IPS-15b (cell line): ENCODE results near the gene ZAR1L.
"Not testable (repeated sequence)": the region's sequence is repeated elsewhere in the genome, so short reads cannot be mapped to it uniquely, and the experiment has no call there.

Source experiments
- H3K27me3 ChIP-seq: one replicate; pipeline ENCODE4 v1.6.1; 2013; ENCODE audit warnings: low read length; ENCODE audit not compliant: control insufficient read depth, insufficient read depth
- H3K36me3 ChIP-seq: one replicate; pipeline ENCODE4 v1.6.1; 2013; ENCODE audit warnings: low read length; ENCODE audit not compliant: control insufficient read depth, insufficient read depth
- H3K4me1 ChIP-seq: one replicate; pipeline ENCODE4 v1.6.1; 2013; ENCODE audit warnings: mild to moderate bottlenecking, low read length; ENCODE audit not compliant: control insufficient read depth, insufficient read depth
- H3K4me3 ChIP-seq: one replicate; pipeline ENCODE4 v1.5.1; 2013; ENCODE audit warnings: low read depth, low read length
- H3K9ac ChIP-seq: one replicate; pipeline ENCODE4 v1.6.1; 2013; ENCODE audit warnings: low read depth, mild to moderate bottlenecking, low read length
- H3K9me3 ChIP-seq: one replicate; pipeline ENCODE4 v1.6.1; 2013; ENCODE audit warnings: mild to moderate bottlenecking, low read length; ENCODE audit not compliant: control insufficient read depth, insufficient read depth

Gene ZAR1L, protein sequence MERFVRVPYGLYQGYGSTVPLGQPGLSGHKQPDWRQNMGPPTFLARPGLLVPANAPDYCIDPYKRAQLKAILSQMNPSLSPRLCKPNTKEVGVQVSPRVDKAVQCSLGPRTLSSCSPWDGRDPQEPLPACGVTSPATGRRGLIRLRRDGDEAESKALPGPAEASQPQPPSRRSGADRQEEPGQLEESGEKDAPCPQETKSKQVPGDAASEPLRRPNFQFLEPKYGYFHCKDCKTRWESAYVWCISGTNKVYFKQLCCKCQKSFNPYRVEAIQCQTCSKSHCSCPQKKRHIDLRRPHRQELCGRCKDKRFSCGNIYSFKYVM

DNA sequence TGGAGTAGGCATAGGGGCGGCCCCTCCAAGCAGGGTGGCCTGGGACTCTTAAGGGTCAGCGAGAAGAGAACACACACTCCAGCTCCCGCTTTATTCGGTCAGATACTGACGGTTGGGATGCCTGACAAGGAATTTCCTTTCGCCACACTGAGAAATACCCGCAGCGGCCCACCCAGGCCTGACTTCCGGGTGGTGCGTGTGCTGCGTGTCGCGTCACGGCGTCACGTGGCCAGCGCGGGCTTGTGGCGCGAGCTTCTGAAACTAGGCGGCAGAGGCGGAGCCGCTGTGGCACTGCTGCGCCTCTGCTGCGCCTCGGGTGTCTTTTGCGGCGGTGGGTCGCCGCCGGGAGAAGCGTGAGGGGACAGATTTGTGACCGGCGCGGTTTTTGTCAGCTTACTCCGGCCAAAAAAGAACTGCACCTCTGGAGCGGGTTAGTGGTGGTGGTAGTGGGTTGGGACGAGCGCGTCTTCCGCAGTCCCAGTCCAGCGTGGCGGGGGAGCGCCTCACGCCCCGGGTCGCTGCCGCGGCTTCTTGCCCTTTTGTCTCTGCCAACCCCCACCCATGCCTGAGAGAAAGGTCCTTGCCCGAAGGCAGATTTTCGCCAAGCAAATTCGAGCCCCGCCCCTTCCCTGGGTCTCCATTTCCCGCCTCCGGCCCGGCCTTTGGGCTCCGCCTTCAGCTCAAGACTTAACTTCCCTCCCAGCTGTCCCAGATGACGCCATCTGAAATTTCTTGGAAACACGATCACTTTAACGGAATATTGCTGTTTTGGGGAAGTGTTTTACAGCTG lies at the start of gene ZAR1L, which contains the start of gene BRCA2:
ZAR1L (minus strand) TSS at position 126 of the 790 bp plus-strand sequence. CDS start 3,438 bp downstream, outside the sequence.
BRCA2 (plus strand) TSS at position 271 of the 790 bp plus-strand sequence. CDS start 953 bp downstream, outside the sequence.
- Histone ChIP-seq H3K4me3 (peak within 1 kb of the TSS; percentile 91), H3K4me1 (no peaks in the 10 kb centered on the region), H3K27me3 (no peaks in the 10 kb centered on the region), H3K36me3 (no peaks in the 10 kb centered on the region), H3K9ac (peak within 1 kb of the TSS; percentile 92), H3K9me3 (no peaks in the 10 kb centered on the region)

DNA sequence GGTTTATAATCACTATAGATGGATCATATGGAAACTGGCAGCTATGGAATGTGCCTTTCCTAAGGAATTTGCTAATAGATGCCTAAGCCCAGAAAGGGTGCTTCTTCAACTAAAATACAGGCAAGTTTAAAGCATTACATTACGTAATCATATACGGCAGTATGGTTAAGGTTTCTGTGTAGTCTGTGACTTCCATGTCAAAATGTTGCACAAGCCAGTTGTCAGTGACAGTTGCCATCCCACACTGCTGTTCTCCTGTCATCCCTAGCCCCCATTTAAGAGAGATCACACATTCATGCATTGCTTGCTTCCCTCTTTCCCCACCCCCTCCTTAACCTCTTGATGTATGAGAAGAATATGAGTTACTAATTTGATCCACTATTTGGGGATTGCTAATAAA lies 47.4 kb upstream of the ZAR1L start:
- Histone ChIP-seq H3K9me3 (no peaks in the 10 kb centered on the region), H3K36me3 (no peaks in the 10 kb centered on the region), H3K4me3 (no peak overlapping the region), H3K27me3 (no peaks in the 10 kb centered on the region), H3K9ac (no peak overlapping the region), H3K4me1 (no peaks in the 10 kb centered on the region)

DNA sequence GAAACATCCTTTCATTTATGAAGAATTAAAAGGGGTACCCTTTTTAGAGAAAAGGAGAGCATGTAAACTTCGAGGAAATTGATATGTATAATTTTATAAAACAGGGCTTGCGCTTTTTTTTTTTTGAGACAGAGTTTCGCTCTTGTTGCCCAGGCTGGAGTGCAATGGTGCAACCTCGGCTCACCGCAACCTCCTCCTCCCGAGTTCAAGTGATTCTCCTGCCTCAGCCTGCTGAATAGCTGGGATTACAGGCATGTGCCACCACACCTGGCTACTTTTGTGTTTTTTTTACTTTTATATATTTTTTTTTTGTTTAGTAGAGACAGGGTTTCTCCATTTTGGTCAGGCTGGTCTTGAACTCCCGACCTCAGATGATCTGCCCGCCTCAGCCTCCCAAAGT lies 40.8 kb upstream of the ZAR1L start:
- not testable (repeated sequence) for H3K9ac ChIP-seq, H3K4me1 ChIP-seq, H3K27me3 ChIP-seq, H3K9me3 ChIP-seq, H3K4me3 ChIP-seq, H3K36me3 ChIP-seq

DNA sequence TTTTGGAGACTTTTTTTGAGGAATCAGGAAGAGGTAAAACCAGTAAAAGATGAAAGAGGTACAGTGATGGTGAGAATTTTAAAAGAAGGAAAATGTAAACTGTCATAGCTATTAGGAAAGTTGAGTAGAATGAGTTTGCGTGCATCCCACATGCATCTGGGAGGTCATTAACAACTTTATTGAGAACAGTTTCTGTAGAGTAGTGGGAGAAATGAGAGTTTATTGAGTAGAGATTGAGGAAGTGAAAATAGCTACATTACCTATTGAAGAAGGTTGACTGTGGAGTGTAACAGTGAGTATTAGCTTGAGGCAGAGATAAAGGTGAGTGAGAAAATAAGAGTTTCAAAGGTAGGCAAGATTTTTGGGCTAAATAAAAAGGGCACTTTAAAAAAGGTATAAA lies 38.9 kb upstream of the ZAR1L start:
- H3K9ac ChIP-seq: no peak overlapping the region
- no peaks in the 10 kb centered on the region for H3K27me3 ChIP-seq
- peaks cover 3% of the 10 kb centered on the region for H3K36me3 ChIP-seq
- H3K4me1 ChIP-seq: peaks cover 5% of the 10 kb centered on the region
- no peak overlapping the region for H3K4me3 ChIP-seq
- H3K9me3 ChIP-seq: no peaks in the 10 kb centered on the region

- H3K4me1 ChIP-seq, H3K4me3 ChIP-seq, H3K27me3 ChIP-seq, H3K9me3 ChIP-seq, H3K36me3 ChIP-seq, H3K9ac ChIP-seq: not testable (repeated sequence)
These were observed 35.8 kb upstream of the ZAR1L start for GRCh38 chr13:32350839-32351441.

GRCh38 chr13:32347651-32348050 lies 32.5 kb upstream of the ZAR1L start:
- no peaks in the 10 kb centered on the region for H3K9me3 ChIP-seq
- H3K4me3 ChIP-seq: no peak overlapping the region
- no peak overlapping the region for H3K9ac ChIP-seq
- no peaks in the 10 kb centered on the region for H3K27me3 ChIP-seq
- H3K4me1 ChIP-seq: peaks cover 4% of the 10 kb centered on the region
- H3K36me3 ChIP-seq: peaks cover 3% of the 10 kb centered on the region

GRCh38 chr13:32340914-32341313 lies 25.8 kb upstream of the ZAR1L start:
- Histone ChIP-seq H3K27me3 (no peaks in the 10 kb centered on the region), H3K9me3 (no peaks in the 10 kb centered on the region), H3K4me1 (peaks cover 5% of the 10 kb centered on the region), H3K36me3 (peaks cover 2% of the 10 kb centered on the region), H3K9ac (no peak overlapping the region), H3K4me3 (no peak overlapping the region)

GRCh38 chr13:32334671-32335070 lies 19.5 kb upstream of the ZAR1L start:
- Histone ChIP-seq H3K9ac (no peak overlapping the region), H3K9me3 (no peaks in the 10 kb centered on the region), H3K36me3 (peaks cover 4% of the 10 kb centered on the region)

DNA sequence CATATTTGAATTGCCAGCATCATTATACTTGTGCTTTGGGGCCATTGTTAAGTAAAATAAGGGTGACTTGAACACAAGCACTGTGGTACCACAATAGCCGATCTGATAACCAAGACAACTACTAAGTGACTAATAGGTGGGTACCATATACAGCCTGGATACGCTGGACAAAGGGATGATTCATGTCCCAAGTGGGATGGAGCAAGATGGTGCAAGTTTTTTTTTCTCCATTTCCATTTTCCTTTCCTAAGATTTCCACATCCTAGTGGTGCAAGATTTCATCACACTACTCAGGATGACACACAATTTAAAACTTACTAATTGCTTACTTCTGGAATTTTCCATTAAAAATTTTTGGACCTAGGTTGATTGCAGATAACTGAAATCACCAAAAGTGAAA lies 15.3 kb upstream of the ZAR1L start:
- H3K9me3 ChIP-seq: no peaks in the 10 kb centered on the region
- no peaks in the 10 kb centered on the region for H3K4me1 ChIP-seq
- H3K4me3 ChIP-seq: no peak overlapping the region
- H3K36me3 ChIP-seq: no peaks in the 10 kb centered on the region
- no peaks in the 10 kb centered on the region for H3K27me3 ChIP-seq
- no peak overlapping the region for H3K9ac ChIP-seq

More at GRCh38 chr13:32334671-32335070, 19.5 kb upstream of the ZAR1L start:
- Histone ChIP-seq H3K27me3 (no peaks in the 10 kb centered on the region), H3K4me3 (no peak overlapping the region), H3K4me1 (peaks cover 5% of the 10 kb centered on the region)

DNA sequence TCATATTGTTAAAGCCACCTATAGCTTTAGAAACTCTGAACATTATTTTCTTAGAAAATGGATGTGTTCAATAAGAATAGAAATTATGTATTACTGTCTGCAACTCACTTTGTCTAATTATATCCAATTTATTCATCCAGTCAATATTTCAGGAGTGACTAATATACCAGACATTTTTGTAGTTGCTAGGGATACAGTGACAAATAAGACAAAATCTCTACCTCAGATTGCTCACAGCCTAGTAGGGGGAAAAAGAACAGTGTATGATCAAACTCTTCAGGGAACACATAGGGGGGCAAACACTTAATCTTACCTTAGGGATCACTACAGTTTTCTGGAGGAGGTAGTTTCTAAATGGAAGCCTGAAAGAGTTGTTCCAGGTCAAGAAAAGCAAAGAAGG lies 8.7 kb upstream of the ZAR1L start:
- H3K4me1 ChIP-seq: no peaks in the 10 kb centered on the region
- H3K9ac ChIP-seq: no peak overlapping the region
- H3K36me3 ChIP-seq: no peaks in the 10 kb centered on the region
- H3K4me3 ChIP-seq: no peak overlapping the region
- no peaks in the 10 kb centered on the region for H3K27me3 ChIP-seq
- no peaks in the 10 kb centered on the region for H3K9me3 ChIP-seq

DNA sequence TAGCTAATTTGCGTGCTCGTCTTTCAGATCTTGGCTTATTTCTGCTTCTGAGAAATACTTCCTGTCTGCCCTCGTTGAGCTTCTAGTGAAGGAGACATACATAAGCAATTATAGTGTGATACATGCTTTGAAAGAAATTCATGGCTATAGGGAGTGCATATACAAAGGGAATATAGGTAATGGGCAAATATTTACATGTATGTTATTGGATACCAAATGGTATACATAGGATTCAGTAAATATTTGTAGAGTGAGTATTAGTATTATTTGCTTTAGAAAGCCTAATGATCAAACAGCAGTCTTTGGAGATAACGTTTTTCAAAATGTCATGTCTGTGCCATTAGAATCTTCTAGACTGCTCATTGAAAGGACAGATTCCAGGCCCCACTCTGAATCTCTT lies 5.4 kb upstream of the ZAR1L start:
- no peaks in the 10 kb centered on the region for H3K36me3 ChIP-seq

More for the DNA sequence above, 5.4 kb upstream of the ZAR1L start:
- H3K9ac ChIP-seq: no peak overlapping the region
- H3K9me3 ChIP-seq: no peaks in the 10 kb centered on the region
- no peak overlapping the region for H3K4me3 ChIP-seq
- no peaks in the 10 kb centered on the region for H3K27me3 ChIP-seq
- H3K4me1 ChIP-seq: no peaks in the 10 kb centered on the region
